ENCODE results near the gene PKN3. TPM values are rescaled to one million over a fixed set of nuclear protein-coding genes. Genes with fewer than 3 reads are reported as not detected.

PKN3 gene
- total RNA-seq, 1 donor = 3.6 TPM

- no peak overlapping the region for H3K4me3 ChIP-seq (ENCODE audit: low read depth, low read length)
- TF ChIP-seq CTCF (IDR thresholded peaks at IDR 0.05; ENCODE audit: insufficient read depth, low read length) = no peak
- DNase-seq (ENCODE audit: low read depth) = no peak
Measured at GRCh38 chr9:128747241-128747640, 44.9 kb downstream of the PKN3 start.

DNA sequence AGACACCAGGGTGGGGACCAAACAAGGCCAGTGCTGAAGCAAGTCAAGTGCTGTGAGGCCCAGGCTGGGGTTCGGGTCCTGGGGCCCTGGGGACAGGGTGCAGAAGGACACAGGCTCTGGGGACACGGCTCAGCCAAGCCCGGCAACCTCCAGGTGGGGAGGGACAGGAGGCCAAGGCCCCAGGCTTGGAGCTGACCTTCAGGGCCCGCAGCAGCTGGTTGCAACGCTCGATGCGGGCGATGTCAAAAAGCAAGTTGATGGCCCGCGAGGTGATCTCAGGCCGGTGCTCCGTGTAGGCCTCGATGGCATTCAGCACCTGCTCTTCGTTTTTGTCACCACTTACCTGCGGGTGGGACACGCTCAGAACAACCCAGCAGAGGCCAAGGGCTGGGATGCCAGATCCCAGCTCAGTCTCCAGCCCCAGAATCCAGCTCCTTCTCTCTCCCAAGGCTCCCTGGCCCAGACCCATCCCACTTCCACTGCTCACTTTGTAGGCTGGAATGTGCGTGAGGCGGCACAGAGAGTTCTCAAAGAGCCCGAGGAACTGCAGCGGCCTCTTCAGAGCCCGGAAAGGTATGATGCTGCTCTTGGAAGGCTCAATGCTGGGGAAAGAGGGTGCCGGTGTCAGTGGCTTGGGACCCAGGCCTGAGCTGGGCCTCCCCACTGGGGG lies 48.8 kb downstream of the PKN3 start:
- no peak for TF ChIP-seq CTCF (IDR thresholded peaks at IDR 0.05; ENCODE audit: insufficient read depth, low read length)

DNA sequence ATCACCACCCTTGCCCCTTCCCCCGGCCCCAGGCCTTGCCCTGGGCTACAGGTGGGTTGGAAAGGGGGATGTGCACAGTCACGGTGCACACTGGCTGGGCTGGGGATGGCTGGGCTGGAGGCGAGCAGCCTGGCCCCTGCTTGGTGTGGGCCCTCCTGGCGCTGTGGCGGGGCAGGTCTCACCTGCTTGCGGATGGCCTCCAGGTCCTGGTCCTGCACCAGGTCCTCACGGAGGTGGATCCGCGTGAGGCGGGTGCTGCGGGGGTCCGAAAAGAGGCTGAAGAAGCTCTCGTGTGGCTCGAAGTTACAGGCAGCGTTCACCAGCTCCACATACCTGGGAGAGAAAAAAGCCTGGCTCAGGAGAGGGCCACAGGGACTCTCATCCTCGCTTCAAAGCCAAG lies 51.3 kb downstream of the PKN3 start:
- DNase-seq (ENCODE audit: low read depth) = no peak
- TF ChIP-seq CTCF (IDR thresholded peaks at IDR 0.05; ENCODE audit: insufficient read depth, low read length) = no peak
- no peak overlapping the region for H3K4me3 ChIP-seq (ENCODE audit: low read depth, low read length)

More for the DNA sequence above, 48.8 kb downstream of the PKN3 start:
- DNase-seq (ENCODE audit: low read depth) = no peak
- H3K4me3 ChIP-seq (ENCODE audit: low read depth, low read length) = no peak overlapping the region

GRCh38 chr9:128757602-128758001 lies 55.3 kb downstream of the PKN3 start:
- no peak overlapping the region for H3K4me3 ChIP-seq (ENCODE audit: low read depth, low read length)
- TF ChIP-seq CTCF (IDR thresholded peaks at IDR 0.05; ENCODE audit: insufficient read depth, low read length) = no peak
- DNase-seq (ENCODE audit: low read depth) = no peak

DNA sequence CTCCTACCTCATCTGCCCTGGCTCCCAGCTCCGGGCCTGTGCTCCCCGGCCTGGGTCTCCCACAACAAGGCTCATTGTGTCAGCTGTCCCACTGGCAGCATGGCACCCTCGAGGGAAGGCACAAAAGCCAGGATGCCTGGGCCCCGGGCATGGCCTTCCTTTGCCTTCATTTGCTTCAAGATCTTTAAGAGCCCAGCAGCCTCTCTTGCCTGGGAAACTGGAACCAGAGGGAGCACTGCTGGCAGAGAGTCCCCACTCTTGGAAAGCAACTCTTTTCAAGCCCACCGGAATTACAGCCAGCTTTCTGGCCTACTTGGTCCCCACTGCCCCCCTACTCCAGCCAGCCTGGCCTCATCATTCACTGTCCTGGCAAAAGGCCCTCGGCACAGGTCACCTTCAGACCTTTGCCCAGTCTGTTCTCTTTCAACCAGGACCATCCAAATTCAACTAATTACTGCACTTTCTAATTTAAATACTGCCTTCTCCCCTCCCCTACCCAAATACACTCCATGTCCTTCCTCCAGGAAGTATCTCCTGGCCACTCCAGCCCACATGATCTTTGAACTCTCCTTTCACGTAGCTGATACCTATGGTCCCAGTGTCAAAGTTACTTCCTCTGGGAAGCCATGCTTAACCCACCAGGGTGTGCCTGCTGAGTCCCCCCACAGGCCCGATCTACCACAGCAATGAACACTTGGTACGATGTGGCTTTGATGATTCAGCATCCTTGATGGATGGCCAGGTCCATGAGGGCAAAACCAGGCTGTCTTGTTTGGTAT lies 60.6 kb downstream of the PKN3 start:
- no peak for TF ChIP-seq CTCF (IDR thresholded peaks at IDR 0.05; ENCODE audit: insufficient read depth, low read length)
- H3K4me3 ChIP-seq (ENCODE audit: low read depth, low read length) = no peak overlapping the region
- DNase-seq (ENCODE audit: low read depth) = no peak

- no peak for TF ChIP-seq CTCF (IDR thresholded peaks at IDR 0.05; ENCODE audit: insufficient read depth, low read length)
- no peak for DNase-seq (ENCODE audit: low read depth)
- no peak overlapping the region for H3K4me3 ChIP-seq (ENCODE audit: low read depth, low read length)
Measured at GRCh38 chr9:128764361-128764760, 62.1 kb downstream of the PKN3 start.

Data from fibroblast of the aortic adventitia (primary cell).